Gastrocnemius medialis (tissue), 4 donors: Measurements from ENCODE around the gene LIN28B. TPM values are rescaled to one million over a fixed set of nuclear protein-coding genes. Genes with fewer than 3 reads are reported as not detected.

Experiments
- ATAC-seq, 2 donors: fragments of 150-250 bp; one replicate each; pipeline ENCODE4 v1.9.1; 2016
- DNase-seq, 2 donors: peaks; one replicate each; pipeline ENCODE4 v3.0.0-alpha.2; 2019
- H3K27ac ChIP-seq, 4 donors: fragments of 200-600 bp; sonication (generic); 1 replicate in 1 of 4; 2 replicates in 3 of 4; pipeline ENCODE4 v1.5.1; 2016 to 2018; ENCODE audit warnings: mild to moderate bottlenecking in 2 of 4, moderate library complexity in 1 of 4
- H3K27me3 ChIP-seq, 3 donors: fragments of 200-600 bp; sonication (generic) in 2 of 3; 1 replicate in 1 of 3; 2 replicates in 2 of 3; pipeline versions ENCODE4 v1.5.1 to v1.6.0; 2016 to 2019; ENCODE audit warnings: mild to moderate bottlenecking in 1 of 3, moderate library complexity in 1 of 3
- H3K36me3 ChIP-seq, 2 donors: fragments of 200-600 bp; sonication (generic) in 1 of 2; one replicate each; pipeline ENCODE4 v1.5.1; 2017 to 2018
- H3K4me1 ChIP-seq, 2 donors: fragments of 200-600 bp; sonication (generic) in 1 of 2; one replicate each; pipeline ENCODE4 v1.5.1; 2016 to 2017; ENCODE audit warnings: mild to moderate bottlenecking in 2 of 2
- H3K4me3 ChIP-seq, 4 donors: fragments of 200-600 bp; sonication (generic) in 3 of 4; 1 replicate in 1 of 4; 2 replicates in 3 of 4; pipeline ENCODE4 v1.5.1; 2016 to 2019; ENCODE audit warnings: mild to moderate bottlenecking in 2 of 4
- H3K9me3 ChIP-seq, 3 donors: fragments of 200-600 bp; sonication (generic) in 2 of 3; 1 replicate in 1 of 3; 2 replicates in 2 of 3; pipeline ENCODE4 v1.5.1; 2016 to 2019
- POLR2A ChIP-seq, 2 donors: fragments of 450-650 bp; IDR thresholded peaks; one replicate each; pipeline ENCODE4 v1.6.1; 2017; ENCODE audit warnings: antibody characterized with exemption in 2 of 2, mild to moderate bottlenecking in 2 of 2, moderate library complexity in 2 of 2
- in situ Hi-C, 4 donors: fragments of 200-750 bp; cut with MboI; loops; one replicate each; pipeline versions ENCODE4 v1.15.0 to v1.8.0; 2017; ENCODE audit warnings: low sequenced_read_pairs in 4 of 4
- intact Hi-C: fragments of 100-400 bp; cut with DNase I; formaldehyde crosslinking; loops from one replicate; pipeline ENCODE4 v1.15.1; 2023; ENCODE audit warnings: low total_unique reads
- total RNA-seq, 4 donors: library from RNA; depleted of rRNA; stranded (reverse); fragments of >200 nt; gene quantifications; one replicate each; pipeline versions ENCODE4 v1.1.0 to v1.2.3, GENCODE V29; 2016
- TF ChIP-seq, protein P1 (sequence below), 5 experiments: fragments of 450-650 bp in 3 of 5; fragments of 200-600 bp in 2 of 5; sonication (generic) in 2 of 5; IDR thresholded peaks in 4 of 5; conservative IDR thresholded peaks in 1 of 5; 1 replicate in 4 of 5; 2 replicates in 1 of 5; pipeline ENCODE4 v1.5.1; 2016 to 2019; ENCODE audit warnings: antibody characterized with exemption in 5 of 5, mild to moderate bottlenecking in 3 of 5, moderate library complexity in 3 of 5

Gene LIN28B
- total RNA-seq, 4 donors from 2014 or later: not detected

- ATAC-seq (no peak), DNase-seq (no peak)
- TF ChIP-seq, protein P1, sequence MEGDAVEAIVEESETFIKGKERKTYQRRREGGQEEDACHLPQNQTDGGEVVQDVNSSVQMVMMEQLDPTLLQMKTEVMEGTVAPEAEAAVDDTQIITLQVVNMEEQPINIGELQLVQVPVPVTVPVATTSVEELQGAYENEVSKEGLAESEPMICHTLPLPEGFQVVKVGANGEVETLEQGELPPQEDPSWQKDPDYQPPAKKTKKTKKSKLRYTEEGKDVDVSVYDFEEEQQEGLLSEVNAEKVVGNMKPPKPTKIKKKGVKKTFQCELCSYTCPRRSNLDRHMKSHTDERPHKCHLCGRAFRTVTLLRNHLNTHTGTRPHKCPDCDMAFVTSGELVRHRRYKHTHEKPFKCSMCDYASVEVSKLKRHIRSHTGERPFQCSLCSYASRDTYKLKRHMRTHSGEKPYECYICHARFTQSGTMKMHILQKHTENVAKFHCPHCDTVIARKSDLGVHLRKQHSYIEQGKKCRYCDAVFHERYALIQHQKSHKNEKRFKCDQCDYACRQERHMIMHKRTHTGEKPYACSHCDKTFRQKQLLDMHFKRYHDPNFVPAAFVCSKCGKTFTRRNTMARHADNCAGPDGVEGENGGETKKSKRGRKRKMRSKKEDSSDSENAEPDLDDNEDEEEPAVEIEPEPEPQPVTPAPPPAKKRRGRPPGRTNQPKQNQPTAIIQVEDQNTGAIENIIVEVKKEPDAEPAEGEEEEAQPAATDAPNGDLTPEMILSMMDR (IDR thresholded peaks at IDR 0.05 in 4 of 5, conservative IDR thresholded peaks at IDR 0.05 in 1 of 5): no peak
- TF ChIP-seq POLR2A (IDR thresholded peaks at IDR 0.05): no peak
- Histone ChIP-seq H3K36me3 (no peaks in the 10 kb centered on the region), H3K27ac (no peak overlapping the region), H3K27me3 (peaks cover 53 to 59% (median 55%) of the 10 kb centered on the region in 3 donors), H3K9me3 (no peaks in the 10 kb centered on the region), H3K4me1 (no peaks in the 10 kb centered on the region), H3K4me3 (no peak overlapping the region)
- in situ Hi-C loops: no loop called here
- intact Hi-C loops: no loop called here
Observed at GRCh38 chr6:104959026-104959858, 2.3 kb downstream of the LIN28B start.

DNA sequence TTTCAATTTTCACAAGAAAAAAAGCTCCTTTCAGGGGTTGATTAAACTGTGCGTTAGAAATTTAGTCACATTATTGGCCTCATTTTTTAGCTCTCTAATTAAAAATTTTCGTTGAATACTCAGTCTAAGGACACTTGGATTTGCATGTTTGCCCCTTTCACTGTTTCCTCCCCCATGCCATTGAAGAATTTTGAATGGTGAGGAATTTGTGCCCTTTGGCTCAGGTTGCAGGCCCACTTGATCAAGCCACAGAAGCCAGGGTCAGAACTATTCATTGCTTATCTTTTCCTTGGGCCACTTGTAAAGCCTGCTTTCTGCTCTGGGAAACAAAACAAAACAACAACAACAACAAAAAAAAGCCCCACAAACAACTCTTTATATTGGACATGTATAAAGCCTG, 12.2 kb downstream of the LIN28B start:
- Histone ChIP-seq H3K27me3 (no peaks in the 10 kb centered on the region), H3K36me3 (no peaks in the 10 kb centered on the region), H3K27ac (no peak overlapping the region), H3K4me1 (no peaks in the 10 kb centered on the region), H3K9me3 (no peaks in the 10 kb centered on the region), H3K4me3 (no peak overlapping the region)
- no peak for DNase-seq
- TF ChIP-seq POLR2A (IDR thresholded peaks at IDR 0.05): no peak
- TF ChIP-seq, protein P1 (IDR thresholded peaks at IDR 0.05 in 4 of 5, conservative IDR thresholded peaks at IDR 0.05 in 1 of 5): no peak
- ATAC-seq: no peak
- in situ Hi-C loops (no loop called here), intact Hi-C loops (no loop called here)

- no peak overlapping the region for H3K27ac ChIP-seq
- H3K4me1 ChIP-seq: no peaks in the 10 kb centered on the region
- H3K9me3 ChIP-seq: no peaks in the 10 kb centered on the region
- DNase-seq (no peak), ATAC-seq (no peak)
- H3K36me3 ChIP-seq: no peaks in the 10 kb centered on the region
- in situ Hi-C loops (no loop called here), intact Hi-C loops (no loop called here)
- no peak overlapping the region for H3K4me3 ChIP-seq
- no peaks in the 10 kb centered on the region for H3K27me3 ChIP-seq
- TF ChIP-seq, protein P1 (IDR thresholded peaks at IDR 0.05 in 4 of 5, conservative IDR thresholded peaks at IDR 0.05 in 1 of 5): no peak
- no peak for TF ChIP-seq POLR2A (IDR thresholded peaks at IDR 0.05)
Observed at GRCh38 chr6:104969785-104970581, 13.1 kb downstream of the LIN28B start.

DNA sequence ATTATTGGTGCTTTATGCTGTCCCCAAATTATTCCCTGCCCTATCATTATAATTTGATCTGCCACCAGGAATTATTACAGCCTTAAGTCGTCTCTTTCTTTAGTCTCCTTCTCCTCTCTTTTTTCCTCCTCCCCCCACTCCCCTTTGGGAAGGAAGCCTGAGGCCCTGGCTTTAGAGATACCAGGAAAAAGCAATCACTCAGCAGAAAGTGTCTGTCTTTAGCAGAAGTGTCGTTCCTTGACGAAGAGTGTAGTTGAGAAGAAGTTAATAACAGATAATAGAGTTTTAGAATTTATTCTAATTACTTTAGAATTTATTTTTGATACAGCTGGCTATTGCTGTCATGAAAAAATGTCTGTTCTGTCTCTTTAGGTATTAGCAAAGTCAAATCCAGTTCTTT, 16.5 kb downstream of the LIN28B start:
- Histone ChIP-seq H3K36me3 (no peaks in the 10 kb centered on the region), H3K4me1 (no peaks in the 10 kb centered on the region), H3K9me3 (no peaks in the 10 kb centered on the region), H3K27ac (no peak overlapping the region), H3K27me3 (no peaks in the 10 kb centered on the region), H3K4me3 (no peak overlapping the region)
- in situ Hi-C loops: no loop called here
- TF ChIP-seq, protein P1 (IDR thresholded peaks at IDR 0.05 in 4 of 5, conservative IDR thresholded peaks at IDR 0.05 in 1 of 5): no peak
- no peak for TF ChIP-seq POLR2A (IDR thresholded peaks at IDR 0.05)
- DNase-seq: no peak
- intact Hi-C loops: loop anchor here (1.0 kb wide), 1 partner anchor 8 kb away; no protein-coding TSS in a partner anchor
- ATAC-seq: no peak
